Measurements from ENCODE around the gene SUMO4. TPM values are rescaled to one million over a fixed set of nuclear protein-coding genes. Genes with fewer than 3 reads are reported as not detected.

The SUMO4 gene
- polyA plus RNA-seq, 3 donors = 0.62 to 1.7 (median 0.79) TPM

- no peak for DNase-seq (ENCODE audit: extremely low read depth in 1 of 11, low read depth in 9 of 11, low spot score in 4 of 11)
Measured at GRCh38 chr6:149385998-149386646, 13.9 kb upstream of the SUMO4 start.

GRCh38 chr6:149387779-149388512 is 12.1 kb upstream of the SUMO4 start:
- no peak for DNase-seq (ENCODE audit: extremely low read depth in 1 of 11, low read depth in 9 of 11, low spot score in 4 of 11)

DNA sequence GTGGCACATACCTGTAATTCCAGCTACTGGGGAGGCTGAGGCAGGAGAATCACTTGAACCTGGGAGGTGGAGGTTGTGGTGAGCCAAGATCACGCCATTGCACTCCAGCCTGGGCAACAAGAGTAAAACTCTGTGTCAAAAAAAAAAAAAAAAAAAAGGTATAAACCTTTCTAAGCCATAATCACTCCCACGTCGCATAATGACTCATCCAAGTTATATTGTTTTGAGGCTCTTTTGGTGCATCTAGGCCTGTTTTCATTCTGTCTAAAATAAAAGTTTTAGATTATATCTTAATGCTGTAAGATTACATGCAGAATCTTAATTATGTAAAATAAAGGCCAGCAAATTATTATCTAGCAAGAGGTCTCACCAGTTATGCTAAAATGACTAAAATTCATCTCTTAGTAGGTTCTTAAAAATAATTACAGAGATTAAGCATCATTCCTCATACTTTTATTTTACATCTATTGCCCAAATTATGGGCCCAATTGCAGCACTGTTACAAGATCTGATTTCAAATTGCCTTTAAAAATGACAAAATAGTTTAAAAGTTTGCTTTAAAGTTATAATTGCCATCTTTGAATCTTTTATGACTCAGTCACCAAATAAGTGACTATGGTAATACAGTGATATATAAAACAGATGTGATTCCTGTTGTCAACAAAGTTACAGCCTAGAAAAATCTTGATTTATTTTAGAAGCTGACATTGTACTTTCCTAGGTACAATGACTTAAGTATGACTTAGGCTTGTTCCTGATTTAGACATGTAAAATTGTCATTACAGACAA is 10.4 kb upstream of the SUMO4 start:
- no peak for DNase-seq (ENCODE audit: extremely low read depth in 1 of 11, low read depth in 9 of 11, low spot score in 4 of 11)

GRCh38 chr6:149392093-149392492 is 8.0 kb upstream of the SUMO4 start:
- no peak for DNase-seq (ENCODE audit: extremely low read depth in 1 of 11, low read depth in 9 of 11, low spot score in 4 of 11)

- no peak for DNase-seq (ENCODE audit: extremely low read depth in 1 of 11, low read depth in 9 of 11, low spot score in 4 of 11)
Measured at GRCh38 chr6:149392535-149392934, 7.5 kb upstream of the SUMO4 start.

GRCh38 chr6:149393002-149393679 is 6.9 kb upstream of the SUMO4 start:
- no peak for DNase-seq (ENCODE audit: extremely low read depth in 1 of 11, low read depth in 9 of 11, low spot score in 4 of 11)

DNA sequence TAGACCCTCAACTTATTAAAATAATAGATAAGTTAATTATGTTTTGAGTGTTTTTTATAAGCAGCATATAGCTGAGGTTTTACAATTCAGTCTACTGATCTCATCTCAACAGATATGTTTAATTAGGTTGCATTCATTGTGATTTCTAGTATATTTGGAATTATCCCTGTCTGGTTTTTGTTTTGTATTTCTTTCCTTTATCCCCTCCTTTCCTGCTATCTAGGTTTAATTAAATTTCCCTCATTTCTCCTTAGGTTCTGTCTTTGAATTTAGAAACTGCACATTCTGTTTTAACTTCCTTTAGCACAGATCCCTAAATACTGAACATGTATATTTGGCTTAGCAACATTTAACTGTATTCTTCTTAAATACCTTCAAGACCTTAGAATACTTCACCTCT is 4.9 kb upstream of the SUMO4 start:
- no peak for DNase-seq (ENCODE audit: extremely low read depth in 1 of 11, low read depth in 9 of 11, low spot score in 4 of 11)

DNA sequence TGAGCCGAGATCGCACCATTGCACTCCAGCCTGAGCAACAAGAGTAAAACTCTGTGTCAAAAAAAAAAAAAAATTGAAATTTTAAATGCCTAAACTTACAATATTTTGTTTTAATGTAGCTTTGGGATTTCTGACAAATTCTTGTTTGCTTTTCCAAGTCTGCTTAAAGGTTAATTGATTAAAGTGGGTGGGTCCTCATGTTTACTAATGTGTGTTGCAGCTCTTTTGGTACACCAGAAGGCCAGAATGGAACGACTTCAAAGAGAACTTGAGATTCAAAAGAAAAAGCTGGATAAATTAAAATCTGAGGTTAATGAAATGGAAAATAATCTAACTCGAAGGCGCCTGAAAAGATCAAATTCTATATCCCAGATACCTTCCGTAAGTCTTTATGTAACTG is 2.7 kb upstream of the SUMO4 start:
- no peak for DNase-seq (ENCODE audit: extremely low read depth in 1 of 11, low read depth in 9 of 11, low spot score in 4 of 11)

GRCh38 chr6:149403534-149403933 is 3.5 kb downstream of the SUMO4 start:
- no peak for DNase-seq (ENCODE audit: extremely low read depth in 1 of 11, low read depth in 9 of 11, low spot score in 4 of 11)

- DNase-seq (ENCODE audit: extremely low read depth in 1 of 11, low read depth in 9 of 11, low spot score in 4 of 11) = no peak
Measured at GRCh38 chr6:149405823-149406765, 6.0 kb downstream of the SUMO4 start.

DNA sequence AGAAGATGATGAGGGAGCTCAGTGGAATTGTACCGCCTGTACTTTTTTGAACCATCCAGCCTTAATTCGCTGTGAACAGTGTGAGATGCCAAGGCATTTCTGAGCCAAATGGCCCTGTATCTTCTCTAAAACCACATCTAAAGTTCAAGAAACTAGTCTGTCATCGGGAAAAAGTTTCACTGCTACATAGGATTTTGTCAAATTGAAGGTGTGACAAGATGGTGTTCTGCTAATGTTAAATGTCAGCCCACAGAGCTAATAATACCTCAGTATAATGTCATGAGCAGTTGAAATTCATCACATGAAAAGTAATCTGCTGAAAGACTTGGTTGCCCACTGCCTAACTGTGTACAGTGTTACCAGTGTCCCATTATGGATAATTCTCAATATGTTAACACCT is 9.6 kb downstream of the SUMO4 start:
- DNase-seq (ENCODE audit: extremely low read depth in 1 of 11, low read depth in 9 of 11, low spot score in 4 of 11) = no peak

DNA sequence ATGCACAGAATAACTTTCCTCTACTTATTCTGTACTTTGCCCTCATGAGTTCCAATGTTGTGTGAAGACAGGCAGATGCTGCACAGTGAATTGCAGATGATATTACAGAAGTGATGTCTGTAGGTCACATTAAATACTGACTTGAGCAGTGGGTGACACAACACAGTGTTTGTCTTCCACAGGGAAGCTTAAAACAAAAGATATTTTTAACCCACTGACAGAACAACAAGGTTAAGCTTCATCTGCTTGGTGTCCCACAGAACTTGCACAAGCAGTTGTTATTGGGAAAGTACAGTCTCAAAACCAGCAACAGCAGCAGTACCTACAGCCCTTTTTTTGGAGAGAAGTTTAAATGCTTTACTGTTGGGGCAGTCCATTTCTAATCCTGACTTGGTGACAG is 10.5 kb downstream of the SUMO4 start:
- DNase-seq (ENCODE audit: extremely low read depth in 1 of 11, low read depth in 9 of 11, low spot score in 4 of 11) = no peak

DNA sequence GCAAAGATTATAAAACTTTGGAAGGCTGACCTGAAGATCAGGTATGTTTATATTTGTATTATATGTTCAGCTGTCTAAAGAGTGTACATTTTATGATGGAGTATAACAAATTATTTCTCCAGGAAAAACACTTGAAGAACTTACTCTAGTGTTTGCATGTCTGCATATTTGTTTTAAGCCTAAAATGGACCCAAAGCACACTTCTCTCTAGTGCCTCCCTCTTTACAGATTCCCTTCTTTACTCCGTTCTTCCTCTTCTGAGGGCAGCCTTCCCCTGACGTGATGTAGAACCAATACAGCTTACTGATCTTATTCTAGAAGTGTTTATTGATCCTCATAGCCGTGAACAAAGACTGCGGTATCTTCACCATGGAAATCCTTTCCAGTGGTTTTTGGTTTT is 13.9 kb downstream of the SUMO4 start:
- DNase-seq (ENCODE audit: extremely low read depth in 1 of 11, low read depth in 9 of 11, low spot score in 4 of 11) = no peak

GRCh38 chr6:149414821-149415220 is 14.8 kb downstream of the SUMO4 start:
- no peak for DNase-seq (ENCODE audit: extremely low read depth in 1 of 11, low read depth in 9 of 11, low spot score in 4 of 11)

GRCh38 chr6:149419696-149420404 is 19.8 kb downstream of the SUMO4 start:
- DNase-seq (ENCODE audit: extremely low read depth in 1 of 11, low read depth in 9 of 11, low spot score in 4 of 11) = no peak

GRCh38 chr6:149421132-149421531 is 21.1 kb downstream of the SUMO4 start:
- DNase-seq (ENCODE audit: extremely low read depth in 1 of 11, low read depth in 9 of 11, low spot score in 4 of 11) = no peak

- no peak for DNase-seq (ENCODE audit: extremely low read depth in 1 of 11, low read depth in 9 of 11, low spot score in 4 of 11)
Measured at GRCh38 chr6:149422581-149422980, 22.5 kb downstream of the SUMO4 start.

GRCh38 chr6:149423964-149424440 is 23.9 kb downstream of the SUMO4 start:
- no peak for DNase-seq (ENCODE audit: extremely low read depth in 1 of 11, low read depth in 9 of 11, low spot score in 4 of 11)

Data from renal cortex interstitium (tissue), 11 donors.